A549 (cell line): ENCODE results near the gene SLC66A2. TPM values are rescaled to one million over a fixed set of nuclear protein-coding genes. Genes with fewer than 3 reads are reported as not detected.
"Not testable (repeated sequence)": the region's sequence is repeated elsewhere in the genome, so short reads cannot be mapped to it uniquely, and the experiment has no call there.

ENCODE experiments used
- ATAC-seq, 2 experiments: fragments of 200-7000 bp in 1 of 2; fragments of >200 bp in 1 of 2; cut with Nextera tagmentation in 1 of 2; cut with Tn5 transposase in 1 of 2; 3 replicates each; pipeline versions ENCODE4 v1.8.0 to v1.9.1; 2018 to 2020; ENCODE audit warnings: mild to moderate bottlenecking in 1 of 2, moderate library complexity in 1 of 2
- CTCF ChIA-PET: fragments of 300-600 bp; sonication (Branson Sonifier 250); formaldehyde crosslinking; extraction: SDS; loops from one replicate; lab custom pipeline; 2021; ENCODE audit warnings: antibody characterized with exemption, inconsistent platforms; lab: Yijun Ruan, JAX
- POLR2A ChIA-PET: fragments of 350-600 bp; formaldehyde crosslinking; extraction: SDS; loops from one replicate; lab custom pipeline; 2021; ENCODE audit warnings: antibody characterized with exemption, inconsistent platforms; lab: Yijun Ruan, JAX
- DNase-seq, 2 experiments: peaks; one replicate each; pipeline versions ENCODE4 v3.0.0 to v3.0.0-alpha.2; 2011 to 2016; ENCODE audit warnings: low read depth in 1 of 2, low spot score in 1 of 2
- FAIRE-seq: peaks from 2 replicates; lab custom pipeline; 2011; peaks lifted over from hg19 to GRCh38; lab: Jason Lieb, UNC
- H3K27ac ChIP-seq, 2 experiments: fragments of >200 bp; sonication (Bioruptor Twin); formaldehyde crosslinking; 3 replicates each; pipeline ENCODE4 v1.5.1; 2016 to 2017
- H3K4me1 ChIP-seq: fragments of >200 bp; sonication (Bioruptor Twin); formaldehyde crosslinking; 3 replicates; pipeline ENCODE4 v1.6.1; 2016
- H3K4me2 ChIP-seq: fragments of >200 bp; sonication (Bioruptor Twin); formaldehyde crosslinking; 3 replicates; pipeline ENCODE4 v1.6.1; 2016
- H3K4me3 ChIP-seq: fragments of >200 bp; sonication (Bioruptor Twin); formaldehyde crosslinking; 3 replicates; pipeline ENCODE4 v1.5.1; 2016
- H3K9me3 ChIP-seq: fragments of >200 bp; sonication (Bioruptor Twin); formaldehyde crosslinking; 3 replicates; pipeline ENCODE4 v1.6.1; 2016
- BHLHE40 ChIP-seq: IDR thresholded peaks from 2 replicates; pipeline ENCODE4 v1.6.1; 2012; ENCODE audit warnings: low read depth, low read length, inconsistent platforms
- CBX2 ChIP-seq: fragments of 200-600 bp; sonication (generic); IDR thresholded peaks from 2 replicates; pipeline ENCODE4 v1.6.1; 2016; ENCODE audit warnings: low read depth, mild to moderate bottlenecking, borderline replicate concordance
- EP300 ChIP-seq, 2 experiments: fragments of >200 bp; sonication (Bioruptor Twin); formaldehyde crosslinking; IDR thresholded peaks; 2 replicates in 1 of 2; 3 replicates in 1 of 2; pipeline ENCODE4 v1.6.1; 2016 to 2017
- FOSL2 ChIP-seq, 2 experiments: fragments of 450-650 bp in 1 of 2; fragments of >200 bp in 1 of 2; sonication (Bioruptor Twin) in 1 of 2; formaldehyde crosslinking; IDR thresholded peaks; 2 replicates each; pipeline versions ENCODE4 v1.5.0 to v1.6.1; 2016 to 2020; ENCODE audit warnings: mild to moderate bottlenecking in 1 of 2, moderate library complexity in 1 of 2
- FOXS1 ChIP-seq: fragments of 250-450 bp; sonication (Bioruptor Pico); IDR thresholded peaks from 2 replicates; pipeline ENCODE4 v1.5.0; 2020; ENCODE audit warnings: mild to moderate bottlenecking, moderate library complexity
- HDAC2 ChIP-seq: fragments of 200-600 bp; sonication (generic); IDR thresholded peaks from 2 replicates; pipeline ENCODE4 v1.6.1; 2016
- HEYL ChIP-seq: fragments of 250-450 bp; sonication (Bioruptor Pico); IDR thresholded peaks from 2 replicates; pipeline ENCODE4 v1.8.0; 2021; ENCODE audit warnings: mild to moderate bottlenecking, moderate library complexity
- HOXA7 ChIP-seq: fragments of 250-450 bp; sonication (Bioruptor Pico); IDR thresholded peaks from 2 replicates; pipeline ENCODE4 v1.5.0; 2020; ENCODE audit warnings: mild to moderate bottlenecking, moderate library complexity
- HOXB5 ChIP-seq: fragments of 250-450 bp; sonication (Bioruptor Pico); IDR thresholded peaks from 2 replicates; pipeline ENCODE4 v1.5.0; 2020; ENCODE audit warnings: mild to moderate bottlenecking, moderate library complexity
- JUN ChIP-seq, 2 experiments: fragments of >200 bp; sonication (Bioruptor Twin); formaldehyde crosslinking; IDR thresholded peaks; 2 replicates in 1 of 2; 3 replicates in 1 of 2; pipeline ENCODE4 v1.6.1; 2016 to 2017
- JUNB ChIP-seq: fragments of >200 bp; sonication (Bioruptor Twin); formaldehyde crosslinking; IDR thresholded peaks from 2 replicates; pipeline ENCODE4 v1.6.1; 2016
- MAFK ChIP-seq: fragments of 450-650 bp; IDR thresholded peaks from 2 replicates; pipeline ENCODE4 v1.6.1; 2014; ENCODE audit not compliant: partially characterized antibody
- MAZ ChIP-seq: fragments of 150-350 bp; IDR thresholded peaks from 2 replicates; pipeline ENCODE4 v1.6.1; 2014; ENCODE audit warnings: antibody characterized with exemption, low read depth, low read length, borderline replicate concordance
- PHF8 ChIP-seq: fragments of 200-600 bp; sonication (generic); IDR thresholded peaks from 2 replicates; pipeline ENCODE4 v1.6.1; 2016; ENCODE audit warnings: low read depth, mild to moderate bottlenecking, antibody characterized with exemption, moderate library complexity, borderline replicate concordance
- POLR2AphosphoS2 ChIP-seq: conservative IDR thresholded peaks from 2 replicates; pipeline ENCODE4 v1.6.1; 2012; ENCODE audit warnings: low read length, improper control_type of control experiment, inconsistent platforms
- RAD21 ChIP-seq, 2 experiments: fragments of >200 bp in 1 of 2; sonication (Bioruptor Twin) in 1 of 2; formaldehyde crosslinking in 1 of 2; IDR thresholded peaks in 1 of 2; conservative IDR thresholded peaks in 1 of 2; 2 replicates in 1 of 2; 3 replicates in 1 of 2; pipeline ENCODE4 v1.6.1; 2012 to 2018; ENCODE audit warnings: inconsistent platforms in 1 of 2
- RARB ChIP-seq: fragments of 250-450 bp; sonication (Bioruptor Pico); IDR thresholded peaks from 2 replicates; pipeline ENCODE4 v1.8.0; 2021; ENCODE audit warnings: mild to moderate bottlenecking, moderate library complexity
- RFX5 ChIP-seq: fragments of 450-650 bp; IDR thresholded peaks from 2 replicates; pipeline ENCODE4 v1.7.1; 2014; ENCODE audit warnings: antibody characterized with exemption, mild to moderate bottlenecking, moderate library complexity
- SREBF2 ChIP-seq: fragments of 450-650 bp; IDR thresholded peaks from 2 replicates; pipeline ENCODE4 v1.6.1; 2014; ENCODE audit warnings: mild to moderate bottlenecking, moderate library complexity
- TP53 ChIP-seq: fragments of 250-450 bp; sonication (Bioruptor Pico); IDR thresholded peaks from 2 replicates; pipeline ENCODE4 v1.5.0; 2021; ENCODE audit warnings: mild to moderate bottlenecking, moderate library complexity
- WGBS: methylation state at CpG from one replicate; pipeline ENCODE4 v1.1.6; 2017; ENCODE audit errors: missing lambda C conversion rate; 5-methylcytosine and 5-hydroxymethylcytosine counted together
- polyA plus RNA-seq, 4 experiments: library from polyadenylated mRNA; depleted of rRNA in 3 of 4; stranded (reverse); fragments of >200 nt; fragmentation: RNase III in 1 of 4; extraction: RNeasy Plus Mini Kit Qiagen cat#74134 plus additional on column Dnase treatment in 1 of 4; gene quantifications; 2 replicates in 3 of 4; 3 replicates in 1 of 4; pipeline ENCODE4 v1.2.3, GENCODE V29; 2011 to 2017
- TF ChIP-seq, protein P1 (sequence below): fragments of 150-350 bp; IDR thresholded peaks from 2 replicates; pipeline ENCODE4 v1.6.1; 2014; ENCODE audit warnings: low read depth, mild to moderate bottlenecking, low read length
- TF ChIP-seq, protein P2 (sequence below): IDR thresholded peaks from 2 replicates; pipeline ENCODE4 v1.6.1; 2012
- TF ChIP-seq, protein P3 (sequence below): IDR thresholded peaks from 2 replicates; pipeline ENCODE4 v1.6.1; 2012
- TF ChIP-seq, protein P4 (sequence below): fragments of >200 bp; sonication (Bioruptor Twin); formaldehyde crosslinking; IDR thresholded peaks from 2 replicates; pipeline ENCODE4 v1.6.1; 2016

The SLC66A2 gene
- polyA plus RNA-seq, 2 of the 4 experiments (the other 2 are of a cell fraction) = 4.8 to 11.5 TPM

DNA sequence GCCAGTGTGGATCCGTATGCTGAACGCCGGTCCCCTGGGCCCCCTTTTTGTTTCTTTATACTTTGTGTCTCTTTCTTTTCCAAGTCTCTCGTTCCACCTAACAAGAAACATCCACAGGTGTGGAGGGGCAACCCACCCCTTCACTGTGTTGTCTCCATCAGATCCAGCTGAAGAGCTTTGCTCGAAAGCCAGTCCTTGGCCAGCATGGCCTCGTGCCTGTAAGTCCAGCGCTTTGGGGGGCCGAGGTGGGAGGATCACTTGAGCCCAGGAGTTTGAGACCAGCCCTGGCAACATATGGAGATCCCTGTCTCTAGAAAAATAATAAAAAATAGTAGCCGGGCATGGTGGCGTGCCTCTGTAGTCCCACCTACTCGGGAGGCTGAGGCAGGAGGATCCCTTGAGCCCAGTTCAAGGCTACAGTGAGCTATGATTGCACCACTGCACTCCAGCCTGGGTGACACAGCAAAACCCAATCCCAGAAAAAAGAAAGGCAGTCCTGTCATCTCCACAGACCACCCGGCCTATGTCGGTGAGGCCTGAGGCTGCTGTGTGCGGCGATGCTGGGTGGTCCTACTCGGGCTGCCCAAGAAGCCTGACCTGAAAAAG, 9.6 kb upstream of the SLC66A2 start:
- ChIA-PET CTCF (interaction anchor here (0.6 kb wide), 1 partner anchor 15 kb away, joined by 3 read pairs; no protein-coding TSS in a partner anchor), POLR2A (no interaction called here)
- ATAC-seq (no peak), FAIRE-seq (no peak), DNase-seq (no peak)
- H3K9me3 ChIP-seq = no peaks in the 10 kb centered on the region
- no peak overlapping the region for H3K4me2 ChIP-seq
- TF ChIP-seq HEYL (CRISPR knock-in tag) = no peak
- no peak for TF ChIP-seq RARB (CRISPR knock-in tag)
- no peak overlapping the region for H3K27ac ChIP-seq
- H3K4me1 ChIP-seq = peaks cover 7% of the 10 kb centered on the region
- H3K4me3 ChIP-seq = no peak overlapping the region
- WGBS = 81% methylated on average over 15 of the region's 16 CpGs

DNA sequence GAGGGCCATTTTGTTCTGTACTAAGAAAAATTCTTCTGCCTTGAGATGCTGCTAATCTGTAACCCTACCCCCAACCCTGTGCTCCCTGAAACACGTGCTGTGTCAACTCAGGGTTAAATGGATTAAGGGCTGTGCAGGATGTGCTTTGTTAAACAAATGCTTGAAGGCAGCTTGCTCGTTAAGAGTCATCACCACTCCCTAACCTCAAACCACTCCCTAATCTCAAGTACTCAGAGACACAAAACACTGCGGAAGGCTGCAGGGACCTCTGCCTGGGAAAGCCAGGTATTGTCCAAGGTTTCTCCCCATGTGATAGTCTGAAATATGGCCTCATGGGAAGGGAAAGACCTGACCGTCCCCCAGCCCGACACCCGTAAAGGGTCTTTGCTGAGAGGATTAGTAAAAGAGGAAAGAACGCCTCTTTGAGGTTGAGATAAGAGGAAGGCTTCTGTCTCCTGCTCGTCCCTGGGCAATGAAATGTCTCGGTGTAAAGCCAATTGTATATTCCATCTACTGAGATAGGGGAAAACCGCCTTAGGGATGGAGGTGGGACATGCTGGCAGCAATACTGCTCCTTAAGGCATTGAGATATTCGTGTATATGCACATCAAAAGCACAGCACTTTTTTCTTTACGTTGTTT, 8.8 kb upstream of the SLC66A2 start:
- H3K4me2 ChIP-seq, H3K27ac ChIP-seq, H3K4me3 ChIP-seq, ATAC-seq, CTCF ChIA-PET, DNase-seq, H3K9me3 ChIP-seq, POLR2A ChIA-PET, FAIRE-seq, H3K4me1 ChIP-seq: not testable (repeated sequence)
- 66% methylated on average over 12 of the region's 12 CpGs for WGBS

DNA sequence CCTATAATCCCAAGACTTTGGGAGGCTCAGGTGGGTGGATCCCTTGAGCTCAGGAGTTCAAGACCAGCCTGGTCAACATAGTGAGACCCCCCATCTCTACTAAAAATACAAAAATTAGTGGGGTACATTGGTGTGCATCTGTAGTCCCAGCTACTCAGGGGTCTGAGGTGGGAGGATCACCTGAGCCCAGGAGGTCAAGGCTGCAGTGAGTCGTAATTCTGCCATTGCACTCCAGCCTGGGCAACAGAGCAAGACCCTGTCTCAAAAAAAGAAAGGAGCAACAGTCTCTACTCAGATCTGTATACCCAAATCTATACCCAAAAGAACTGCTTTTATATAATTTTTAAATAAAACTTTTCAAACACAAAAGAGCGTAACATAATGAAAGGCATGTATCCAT, 7.5 kb upstream of the SLC66A2 start:
- WGBS = 86% methylated on average over 2 of the region's 2 CpGs
- ATAC-seq = no peak
- DNase-seq = no peak
- Histone ChIP-seq H3K4me1 (no peaks in the 10 kb centered on the region), H3K4me3 (no peak overlapping the region), H3K4me2 (no peak overlapping the region), H3K27ac (no peak overlapping the region), H3K9me3 (no peaks in the 10 kb centered on the region)
- FAIRE-seq = no peak
- ChIA-PET POLR2A (no interaction called here), CTCF (no interaction called here)
- TF ChIP-seq FOSL2 (IDR thresholded peaks at IDR 0.05) (no peak), FOSL2 (CRISPR knock-in tag; IDR thresholded peaks at IDR 0.05) (no peak), SREBF2 (no peak)

DNA sequence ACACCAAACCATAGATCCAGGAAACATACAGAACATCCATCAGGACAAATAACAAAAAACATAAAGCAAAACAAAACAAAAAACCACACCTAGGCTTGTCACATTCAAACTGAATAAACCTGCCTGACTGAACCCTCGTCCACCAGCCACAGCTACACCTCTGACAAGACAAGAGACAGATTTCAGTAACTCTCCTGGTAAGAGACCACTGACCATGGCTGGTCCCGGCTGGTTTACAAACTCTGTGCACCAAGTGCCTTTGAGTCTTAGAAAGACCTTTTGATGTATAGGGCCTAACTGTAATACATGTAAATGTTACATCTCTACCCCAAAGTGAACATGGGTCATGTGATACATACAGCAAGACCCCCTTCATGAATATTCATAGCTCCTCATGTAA, 4.8 kb upstream of the SLC66A2 start:
- H3K4me3 ChIP-seq = no peak overlapping the region
- no peak for DNase-seq
- TF ChIP-seq, protein P1, sequence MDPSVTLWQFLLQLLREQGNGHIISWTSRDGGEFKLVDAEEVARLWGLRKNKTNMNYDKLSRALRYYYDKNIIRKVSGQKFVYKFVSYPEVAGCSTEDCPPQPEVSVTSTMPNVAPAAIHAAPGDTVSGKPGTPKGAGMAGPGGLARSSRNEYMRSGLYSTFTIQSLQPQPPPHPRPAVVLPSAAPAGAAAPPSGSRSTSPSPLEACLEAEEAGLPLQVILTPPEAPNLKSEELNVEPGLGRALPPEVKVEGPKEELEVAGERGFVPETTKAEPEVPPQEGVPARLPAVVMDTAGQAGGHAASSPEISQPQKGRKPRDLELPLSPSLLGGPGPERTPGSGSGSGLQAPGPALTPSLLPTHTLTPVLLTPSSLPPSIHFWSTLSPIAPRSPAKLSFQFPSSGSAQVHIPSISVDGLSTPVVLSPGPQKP = no peak
- TF ChIP-seq HDAC2 (no peak), JUN (IDR thresholded peaks at IDR 0.05) (no peak), PHF8 (no peak), JUNB (no peak), EP300 (IDR thresholded peaks at IDR 0.05) (no peak), BHLHE40 (no peak), MAZ (no peak)
- TF ChIP-seq, all 56 proteins: peak for 0
- Histone ChIP-seq H3K4me2 (no peak overlapping the region), H3K27ac (no peak overlapping the region), H3K4me1 (no peaks in the 10 kb centered on the region), H3K9me3 (no peaks in the 10 kb centered on the region)
- WGBS = 69% methylated on average over 2 of the region's 2 CpGs
- ATAC-seq (no peak), FAIRE-seq (no peak)
- POLR2A ChIA-PET = no interaction called here
- CTCF ChIA-PET = interaction anchor here (0.8 kb wide), 1 partner anchor 67 kb away, joined by 5 read pairs; no protein-coding TSS in a partner anchor

DNA sequence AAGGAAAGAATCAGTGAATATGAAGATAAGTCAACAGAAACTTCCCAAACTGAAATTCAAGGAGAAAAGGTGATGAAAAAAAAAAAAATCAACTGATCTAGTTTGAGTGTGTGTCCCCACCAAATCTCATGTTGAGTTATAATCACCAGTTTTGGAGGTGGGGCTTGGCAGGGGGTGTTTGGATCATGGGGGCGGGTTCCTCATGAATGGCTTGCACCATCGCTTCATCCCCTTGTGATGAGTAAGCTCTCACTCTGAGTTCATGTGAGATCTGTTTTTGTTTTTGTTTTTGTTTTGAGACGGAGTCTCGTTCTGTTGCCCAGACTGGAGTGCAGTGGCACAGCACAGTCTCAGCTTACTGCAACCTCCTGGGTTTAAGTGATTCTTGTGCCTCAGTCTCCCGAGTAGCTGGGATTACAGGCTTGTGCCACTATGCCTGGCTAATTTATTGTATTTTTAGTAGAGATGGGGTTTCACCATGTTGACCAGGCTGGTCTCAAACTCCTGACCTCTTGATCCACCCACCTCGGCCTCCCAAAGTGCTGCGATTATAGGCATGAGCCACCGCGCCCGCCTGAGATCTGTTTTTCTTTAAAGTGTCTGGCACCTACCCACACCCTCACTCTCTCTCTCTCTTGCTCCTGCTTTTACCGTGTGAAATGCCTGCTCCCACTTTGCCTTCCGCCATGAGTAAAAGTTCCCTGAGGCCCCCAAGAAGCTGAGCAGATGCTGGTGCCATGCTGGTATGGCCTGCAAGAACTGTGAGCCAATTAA, 4.0 kb upstream of the SLC66A2 start:
- CTCF ChIA-PET = no interaction called here
- FAIRE-seq (no peak), DNase-seq (no peak), ATAC-seq (no peak)
- Histone ChIP-seq H3K4me1 (no peaks in the 10 kb centered on the region; the same call in 2 of the 3 replicates), H3K27ac (no peak overlapping the region), H3K9me3 (no peaks in the 10 kb centered on the region), H3K4me3 (no peak overlapping the region), H3K4me2 (no peak overlapping the region)
- POLR2A ChIA-PET = no interaction called here
- WGBS = 80% methylated on average over 12 of the region's 12 CpGs
- TF ChIP-seq RAD21 (conservative IDR thresholded peaks at IDR 0.05 in 1 of 2, IDR thresholded peaks at IDR 0.05 in 1 of 2) = no peak
- no peak for TF ChIP-seq HOXB5 (CRISPR knock-in tag)
- TF ChIP-seq RFX5 = no peak
- TF ChIP-seq CBX2 = no peak
- TF ChIP-seq TP53 (CRISPR knock-in tag) = no peak
- no peak for TF ChIP-seq FOXS1 (CRISPR knock-in tag)
- TF ChIP-seq, protein P2, sequence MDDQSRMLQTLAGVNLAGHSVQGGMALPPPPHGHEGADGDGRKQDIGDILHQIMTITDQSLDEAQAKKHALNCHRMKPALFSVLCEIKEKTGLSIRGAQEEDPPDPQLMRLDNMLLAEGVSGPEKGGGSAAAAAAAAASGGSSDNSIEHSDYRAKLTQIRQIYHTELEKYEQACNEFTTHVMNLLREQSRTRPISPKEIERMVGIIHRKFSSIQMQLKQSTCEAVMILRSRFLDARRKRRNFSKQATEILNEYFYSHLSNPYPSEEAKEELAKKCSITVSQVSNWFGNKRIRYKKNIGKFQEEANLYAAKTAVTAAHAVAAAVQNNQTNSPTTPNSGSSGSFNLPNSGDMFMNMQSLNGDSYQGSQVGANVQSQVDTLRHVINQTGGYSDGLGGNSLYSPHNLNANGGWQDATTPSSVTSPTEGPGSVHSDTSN = no peak
- TF ChIP-seq POLR2AphosphoS2 = no peak
- TF ChIP-seq, protein P3, sequence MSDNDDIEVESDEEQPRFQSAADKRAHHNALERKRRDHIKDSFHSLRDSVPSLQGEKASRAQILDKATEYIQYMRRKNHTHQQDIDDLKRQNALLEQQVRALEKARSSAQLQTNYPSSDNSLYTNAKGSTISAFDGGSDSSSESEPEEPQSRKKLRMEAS = no peak
- no peak for TF ChIP-seq MAFK
- no peak for TF ChIP-seq HOXA7 (CRISPR knock-in tag)
- TF ChIP-seq, protein P4, sequence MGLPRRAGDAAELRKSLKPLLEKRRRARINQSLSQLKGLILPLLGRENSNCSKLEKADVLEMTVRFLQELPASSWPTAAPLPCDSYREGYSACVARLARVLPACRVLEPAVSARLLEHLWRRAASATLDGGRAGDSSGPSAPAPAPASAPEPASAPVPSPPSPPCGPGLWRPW = no peak
- no peak for TF ChIP-seq EP300 (IDR thresholded peaks at IDR 0.05)
